Natural killer cell (primary cell): ENCODE measurements around the gene TUNAR. TPM values are rescaled to one million over a fixed set of nuclear protein-coding genes. Genes with fewer than 3 reads are reported as not detected.
"Not testable (repeated sequence)": the region's sequence is repeated elsewhere in the genome, so short reads cannot be mapped to it uniquely, and the experiment has no call there.

Experiments
- ATAC-seq, 3 donors: fragments of 150-1000 bp in 2 of 3; fragments of 200-7000 bp in 1 of 3; cut with Tn5 transposase; 1 replicate in 1 of 3; 2 replicates in 2 of 3; pipeline ENCODE4 v1.10.0; 2021; ENCODE audit warnings: mild to moderate bottlenecking in 2 of 3, moderate library complexity in 2 of 3
- DNase-seq, 2 donors: peaks; one replicate each; pipeline versions ENCODE4 v3.0.0 to v3.0.0-alpha.2; 2013 to 2021; ENCODE audit warnings: mixed read lengths in 1 of 2
- H3K27ac ChIP-seq: one replicate; pipeline ENCODE4 v1.5.1; 2013; ENCODE audit warnings: mild to moderate bottlenecking, low read length
- H3K27me3 ChIP-seq: one replicate; pipeline ENCODE4 v1.6.1; 2013; ENCODE audit warnings: low read length; ENCODE audit not compliant: control insufficient read depth, insufficient read depth
- H3K36me3 ChIP-seq: one replicate; pipeline ENCODE4 v1.6.1; 2013; ENCODE audit warnings: low read length; ENCODE audit not compliant: control insufficient read depth, insufficient read depth
- H3K4me1 ChIP-seq: one replicate; pipeline ENCODE4 v1.6.1; 2013; ENCODE audit warnings: low read length; ENCODE audit not compliant: control insufficient read depth, insufficient read depth
- H3K4me3 ChIP-seq: one replicate; pipeline ENCODE4 v1.5.1; 2013; ENCODE audit warnings: low read length
- H3K9me3 ChIP-seq: one replicate; pipeline ENCODE4 v1.6.1; 2013; ENCODE audit warnings: low read length; ENCODE audit not compliant: control insufficient read depth, insufficient read depth
- H3K27ac Mint-ChIP-seq, 2 donors: one replicate each; pipeline ENCODE4 v1.8.0; 2022; ENCODE audit warnings: mild to moderate bottlenecking in 2 of 2, mixed read lengths in 2 of 2, moderate library complexity in 1 of 2
- H3K27me3 Mint-ChIP-seq, 2 donors: one replicate each; pipeline ENCODE4 v1.8.0; 2022; ENCODE audit warnings: low read depth in 2 of 2, mixed read lengths in 2 of 2
- H3K36me3 Mint-ChIP-seq: one replicate; pipeline ENCODE4 v1.8.0; 2022; ENCODE audit warnings: mixed read lengths
- H3K4me1 Mint-ChIP-seq, 2 donors: one replicate each; pipeline ENCODE4 v1.8.0; 2022; ENCODE audit warnings: mixed read lengths in 2 of 2
- H3K4me3 Mint-ChIP-seq: one replicate; pipeline ENCODE4 v1.8.0; 2022; ENCODE audit warnings: mild to moderate bottlenecking, moderate library complexity, mixed read lengths
- H3K9me3 Mint-ChIP-seq, 2 donors: one replicate each; pipeline ENCODE4 v1.8.0; 2022; ENCODE audit warnings: mixed read lengths in 2 of 2
- WGBS: methylation state at CpG from one replicate; pipeline ENCODE4 v1.1.7; 2013; ENCODE audit warnings: missing lambda C conversion rate; ENCODE audit not compliant: insufficient coverage; 5-methylcytosine and 5-hydroxymethylcytosine counted together
- intact Hi-C: fragments of 100-400 bp; cut with micrococcal nuclease; formaldehyde crosslinking; loops from one replicate; pipeline ENCODE4 v1.14.2; 2022
- total RNA-seq, 4 donors: library from RNA; stranded (reverse); fragments of 120-200 nt in 1 of 4; gene quantifications; one replicate each; pipeline versions ENCODE4 v1.2.3 to v1.2.4, GENCODE V29; 2013 to 2022
- TF ChIP-seq, protein P1 (sequence below): fragments of 200-600 bp; IDR thresholded peaks from one replicate; pipeline ENCODE4 v1.8.0; 2022; ENCODE audit warnings: antibody characterized with exemption

The TUNAR gene
- total RNA-seq, 3 donors from 2014 or later (not counting 1 experiment from before 2014, with no cell fraction given) = not detected

DNA sequence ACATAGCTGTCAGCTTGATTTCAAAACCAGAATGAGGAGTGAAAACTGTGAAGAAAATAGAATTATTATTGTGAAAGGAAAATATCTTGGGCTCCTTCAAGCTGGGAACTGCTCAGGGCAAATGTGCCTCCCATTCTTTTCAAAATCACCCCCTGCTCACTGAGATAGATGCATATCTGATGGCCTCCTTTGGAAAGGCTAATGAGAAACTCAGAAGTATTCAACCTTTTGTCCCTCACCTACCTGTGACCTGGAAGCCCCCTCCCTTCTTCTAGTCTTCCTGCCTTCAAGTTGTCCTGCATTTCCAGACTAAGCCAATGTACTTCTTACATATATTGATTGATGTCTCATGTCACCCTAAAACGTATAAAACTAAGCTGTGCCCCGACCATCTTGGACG lies 81.5 kb downstream of the TUNAR start:
- H3K9me3 ChIP-seq = no peaks in the 10 kb centered on the region
- H3K27ac ChIP-seq = no peak overlapping the region
- ATAC-seq (no peak), DNase-seq (no peak)
- H3K4me1 Mint-ChIP-seq = no peaks in the 10 kb centered on the region
- WGBS = 34% methylated on average over 3 of the region's 3 CpGs
- no peaks in the 10 kb centered on the region for H3K27me3 ChIP-seq
- no peaks in the 10 kb centered on the region for H3K36me3 ChIP-seq
- intact Hi-C loops = no loop called here
- H3K9me3 Mint-ChIP-seq = no peaks in the 10 kb centered on the region
- H3K4me3 ChIP-seq = no peak overlapping the region
- peaks cover 0 to 7% of the 10 kb centered on the region in 2 donors for H3K27me3 Mint-ChIP-seq
- TF ChIP-seq, protein P1, sequence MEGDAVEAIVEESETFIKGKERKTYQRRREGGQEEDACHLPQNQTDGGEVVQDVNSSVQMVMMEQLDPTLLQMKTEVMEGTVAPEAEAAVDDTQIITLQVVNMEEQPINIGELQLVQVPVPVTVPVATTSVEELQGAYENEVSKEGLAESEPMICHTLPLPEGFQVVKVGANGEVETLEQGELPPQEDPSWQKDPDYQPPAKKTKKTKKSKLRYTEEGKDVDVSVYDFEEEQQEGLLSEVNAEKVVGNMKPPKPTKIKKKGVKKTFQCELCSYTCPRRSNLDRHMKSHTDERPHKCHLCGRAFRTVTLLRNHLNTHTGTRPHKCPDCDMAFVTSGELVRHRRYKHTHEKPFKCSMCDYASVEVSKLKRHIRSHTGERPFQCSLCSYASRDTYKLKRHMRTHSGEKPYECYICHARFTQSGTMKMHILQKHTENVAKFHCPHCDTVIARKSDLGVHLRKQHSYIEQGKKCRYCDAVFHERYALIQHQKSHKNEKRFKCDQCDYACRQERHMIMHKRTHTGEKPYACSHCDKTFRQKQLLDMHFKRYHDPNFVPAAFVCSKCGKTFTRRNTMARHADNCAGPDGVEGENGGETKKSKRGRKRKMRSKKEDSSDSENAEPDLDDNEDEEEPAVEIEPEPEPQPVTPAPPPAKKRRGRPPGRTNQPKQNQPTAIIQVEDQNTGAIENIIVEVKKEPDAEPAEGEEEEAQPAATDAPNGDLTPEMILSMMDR = no peak
- H3K4me3 Mint-ChIP-seq = no peak overlapping the region
- no peaks in the 10 kb centered on the region for H3K4me1 ChIP-seq
- no peaks in the 10 kb centered on the region for H3K36me3 Mint-ChIP-seq
- no peak overlapping the region for H3K27ac Mint-ChIP-seq

DNA sequence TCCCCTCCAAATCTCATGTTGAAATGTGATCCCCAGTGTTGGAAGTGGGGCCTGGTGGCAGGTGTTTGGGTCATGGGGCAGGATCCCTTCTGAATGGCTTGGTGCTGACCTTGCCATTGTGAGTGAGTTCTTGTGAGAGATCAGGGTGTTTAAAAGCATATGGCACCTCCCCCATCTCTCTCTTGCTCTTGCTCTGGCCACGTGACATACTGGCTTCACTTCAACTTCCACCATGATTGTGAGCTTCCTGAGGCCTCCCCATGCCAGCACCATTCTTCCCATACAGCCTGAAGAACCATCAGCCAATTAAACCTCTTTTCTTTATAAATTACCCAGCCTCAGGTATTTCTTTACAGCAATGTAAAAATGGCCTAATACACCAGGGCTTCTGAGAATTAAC lies 82.7 kb downstream of the TUNAR start:
- H3K36me3 Mint-ChIP-seq = no peaks in the 10 kb centered on the region
- 38% methylated on average over 1 of the region's 1 CpG for WGBS

DNA sequence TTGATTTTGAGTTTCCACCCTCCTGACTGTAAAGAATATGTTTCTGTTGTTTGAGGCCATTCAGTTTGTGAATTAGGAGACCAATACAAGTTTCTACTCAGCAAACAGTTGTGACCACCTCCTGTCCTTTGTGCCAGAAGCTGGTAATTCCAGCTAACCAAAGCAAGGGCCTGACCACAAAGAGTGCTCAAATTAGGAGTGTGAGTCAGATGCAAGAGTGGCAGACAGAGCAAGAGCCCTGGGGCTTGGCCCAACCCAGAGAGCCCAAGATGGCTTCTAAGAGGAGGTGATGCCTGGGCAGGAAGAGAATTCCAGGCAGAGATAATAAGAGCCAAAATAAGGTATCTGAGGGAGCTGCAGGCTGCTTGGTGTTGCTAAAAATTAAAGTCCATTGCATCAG lies 84.8 kb downstream of the TUNAR start:
- Histone ChIP-seq H3K27ac (no peak overlapping the region), H3K27me3 (no peaks in the 10 kb centered on the region), H3K9me3 (no peaks in the 10 kb centered on the region), H3K4me1 (no peaks in the 10 kb centered on the region), H3K36me3 (no peaks in the 10 kb centered on the region), H3K4me3 (no peak overlapping the region)
- Mint-ChIP-seq H3K27ac (no peak overlapping the region), H3K27me3 (peaks cover 0 to 7% of the 10 kb centered on the region in 2 donors), H3K4me3 (no peak overlapping the region), H3K36me3 (no peaks in the 10 kb centered on the region), H3K4me1 (no peaks in the 10 kb centered on the region), H3K9me3 (no peaks in the 10 kb centered on the region)
- no peak for DNase-seq
- intact Hi-C loops = no loop called here
- no peak for ATAC-seq
- TF ChIP-seq, protein P1 = no peak

More for the DNA sequence above, 82.7 kb downstream of the TUNAR start:
- Histone ChIP-seq H3K27ac (no peak overlapping the region), H3K9me3 (no peaks in the 10 kb centered on the region), H3K36me3 (no peaks in the 10 kb centered on the region), H3K4me1 (no peaks in the 10 kb centered on the region), H3K27me3 (no peaks in the 10 kb centered on the region), H3K4me3 (no peak overlapping the region)
- TF ChIP-seq, protein P1 = no peak
- Mint-ChIP-seq H3K4me3 (no peak overlapping the region), H3K27ac (no peak overlapping the region), H3K4me1 (no peaks in the 10 kb centered on the region), H3K9me3 (no peaks in the 10 kb centered on the region), H3K27me3 (peaks cover 0 to 7% of the 10 kb centered on the region in 2 donors)
- intact Hi-C loops = no loop called here
- ATAC-seq = no peak
- DNase-seq = no peak

DNA sequence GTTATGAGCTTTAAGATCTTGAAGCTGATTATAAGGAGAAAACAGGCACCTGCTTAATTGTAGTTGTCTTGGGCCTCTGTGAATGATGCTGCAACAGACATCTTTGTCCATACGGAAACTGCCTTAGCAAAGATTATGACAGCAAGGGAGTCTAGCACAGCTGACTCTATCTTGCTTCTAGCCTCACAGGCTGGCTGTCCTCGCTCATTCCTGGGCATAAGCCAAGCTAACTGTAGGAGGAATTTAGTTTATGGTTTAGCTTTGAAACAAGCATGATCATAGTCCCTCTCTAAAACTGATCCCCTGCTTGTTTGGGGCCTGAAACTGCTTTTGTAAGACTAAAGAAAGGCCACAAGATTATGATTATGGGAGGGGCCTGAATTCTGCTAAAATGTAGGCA lies 88.3 kb downstream of the TUNAR start:
- no peak overlapping the region for H3K4me3 Mint-ChIP-seq
- Histone ChIP-seq H3K4me3 (no peak overlapping the region), H3K36me3 (no peaks in the 10 kb centered on the region), H3K9me3 (no peaks in the 10 kb centered on the region), H3K27ac (no peak overlapping the region), H3K27me3 (no peaks in the 10 kb centered on the region), H3K4me1 (no peaks in the 10 kb centered on the region)
- no peaks in the 10 kb centered on the region for H3K9me3 Mint-ChIP-seq
- ATAC-seq (no peak), DNase-seq (no peak)
- WGBS = 64% methylated on average over 2 of the region's 2 CpGs
- H3K27ac Mint-ChIP-seq = no peak overlapping the region
- H3K36me3 Mint-ChIP-seq = no peaks in the 10 kb centered on the region
- H3K27me3 Mint-ChIP-seq = peaks cover 0 to 8% of the 10 kb centered on the region in 2 donors
- intact Hi-C loops = no loop called here
- TF ChIP-seq, protein P1 = no peak
- H3K4me1 Mint-ChIP-seq = no peaks in the 10 kb centered on the region

DNA sequence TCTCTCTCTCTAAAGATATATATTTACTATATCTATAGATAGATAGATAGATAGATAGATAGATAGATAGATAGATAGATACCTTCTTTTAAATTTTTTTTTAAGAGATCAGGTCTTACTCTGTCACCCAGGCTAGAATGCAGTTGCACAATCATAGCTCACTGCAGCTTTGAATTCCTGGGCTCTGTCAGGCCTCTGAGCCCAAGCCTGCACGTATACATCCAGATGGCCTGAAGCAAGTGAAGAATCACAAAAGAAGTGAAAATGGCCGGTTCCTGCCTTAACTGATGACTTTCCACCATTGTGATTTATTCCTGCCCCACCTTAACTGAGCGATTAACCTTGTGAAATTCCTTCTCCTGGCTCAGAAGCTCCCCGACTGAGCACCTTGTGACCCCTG lies 91.4 kb downstream of the TUNAR start:
- H3K9me3 Mint-ChIP-seq, H3K27ac ChIP-seq, H3K27me3 ChIP-seq, H3K4me1 ChIP-seq, H3K36me3 ChIP-seq, H3K4me3 Mint-ChIP-seq, intact Hi-C loops, DNase-seq, H3K27me3 Mint-ChIP-seq, ATAC-seq, H3K4me1 Mint-ChIP-seq, H3K27ac Mint-ChIP-seq, H3K4me3 ChIP-seq, H3K9me3 ChIP-seq, H3K36me3 Mint-ChIP-seq: not testable (repeated sequence)
- WGBS = 73% methylated on average over 4 of the region's 4 CpGs
